Effector CD4-positive, alpha-beta T cell (primary cell): ENCODE measurements around the gene POLR1H.

Experiments
- DNase-seq: peaks from one replicate; pipeline ENCODE4 v3.0.0-alpha.2; 2020

Gene POLR1H

DNA sequence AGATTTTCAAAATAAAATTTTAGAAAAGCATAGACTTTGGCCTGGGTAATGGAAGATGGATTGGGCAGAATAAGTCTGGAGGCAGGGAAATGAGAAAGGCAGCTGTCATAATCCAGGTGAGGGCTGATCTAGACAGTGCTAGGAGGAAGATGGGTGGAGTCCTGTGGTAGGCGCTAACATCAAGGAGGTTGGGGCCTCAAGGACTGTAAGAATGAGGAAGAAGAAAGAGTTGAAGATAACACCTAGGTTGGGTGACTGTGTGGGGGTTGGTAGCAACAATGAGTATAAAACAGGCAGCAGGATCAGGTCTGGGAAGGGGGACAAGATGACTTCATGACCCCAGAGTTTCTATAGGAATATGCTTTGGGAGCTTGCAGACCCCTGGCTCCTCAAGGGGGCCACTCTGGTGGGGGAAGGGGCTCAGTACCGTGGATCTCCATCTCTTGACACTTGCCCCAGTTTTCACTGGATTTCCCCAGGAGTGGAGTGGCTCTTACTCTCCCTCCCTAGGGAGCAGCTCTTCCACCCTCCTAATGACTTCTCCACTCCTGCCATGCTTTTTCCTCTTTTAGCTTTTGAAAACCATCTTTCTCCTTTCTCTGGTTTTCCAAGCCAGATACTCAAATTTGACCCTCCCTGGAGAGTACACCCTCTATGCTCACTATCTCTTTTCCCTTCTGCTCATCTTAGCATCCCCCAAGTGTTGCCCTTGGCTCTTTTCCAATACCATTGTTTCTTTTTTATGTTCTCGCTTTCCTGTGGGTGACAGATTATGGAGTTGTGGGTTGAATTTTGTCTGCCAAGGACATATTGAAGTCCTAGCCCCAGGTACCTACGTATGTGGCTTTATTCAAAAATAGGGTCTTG is 37.1 kb downstream of the POLR1H start:
- no peak for DNase-seq

DNA sequence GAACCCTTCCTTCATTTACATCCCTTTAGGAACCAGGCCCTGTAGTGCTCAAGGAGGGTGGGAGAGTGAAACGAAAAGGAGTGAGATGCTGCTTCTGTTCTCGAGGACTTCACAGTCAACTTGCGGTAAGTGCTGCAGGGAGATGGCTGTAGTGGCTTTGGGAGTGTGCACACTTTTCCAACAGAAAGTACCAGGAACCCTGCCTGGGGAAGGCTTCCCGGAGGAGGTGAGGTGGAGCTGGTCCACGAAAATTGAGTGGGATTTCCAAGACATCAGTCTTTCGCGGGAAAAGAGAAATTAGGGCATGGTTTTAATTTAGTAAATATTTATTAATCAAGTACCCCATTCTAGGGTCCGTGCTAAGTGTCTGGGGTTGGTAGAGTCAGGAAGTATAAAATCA is 39.1 kb downstream of the POLR1H start:
- no peak for DNase-seq

- no peak for DNase-seq
Measured at GRCh38 chr6:30100585-30101443, 39.7 kb downstream of the POLR1H start.

GRCh38 chr6:30101444-30102413 is 40.7 kb downstream of the POLR1H start:
- peak; percentile 53 for DNase-seq

DNA sequence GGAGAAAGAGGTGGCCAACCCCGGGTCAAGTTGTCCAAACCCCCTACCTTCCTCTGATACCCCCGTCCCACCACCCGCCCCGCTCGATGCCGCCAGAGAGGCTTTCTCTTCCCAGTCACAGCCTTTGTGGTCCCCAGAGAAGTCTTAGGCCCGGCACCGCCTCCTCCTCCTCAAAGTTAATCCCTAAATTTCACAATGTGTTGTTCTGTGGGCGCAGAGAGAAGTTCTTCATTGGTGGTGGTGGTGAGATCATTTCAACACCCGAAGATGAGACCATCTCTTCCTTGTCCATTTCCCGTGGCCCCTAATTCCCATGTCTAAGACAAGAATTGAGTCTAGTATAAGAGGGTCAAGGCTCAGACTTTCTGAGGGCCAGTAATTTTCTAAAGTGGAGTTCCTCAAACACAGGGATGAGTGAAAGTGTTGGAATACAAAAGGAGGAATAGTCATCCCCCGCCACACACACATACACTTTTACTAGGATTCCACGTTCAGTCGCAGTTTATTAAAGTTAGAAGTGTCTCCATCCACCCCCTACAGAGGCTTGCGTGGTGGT is 41.4 kb downstream of the POLR1H start:
- no peak for DNase-seq

DNA sequence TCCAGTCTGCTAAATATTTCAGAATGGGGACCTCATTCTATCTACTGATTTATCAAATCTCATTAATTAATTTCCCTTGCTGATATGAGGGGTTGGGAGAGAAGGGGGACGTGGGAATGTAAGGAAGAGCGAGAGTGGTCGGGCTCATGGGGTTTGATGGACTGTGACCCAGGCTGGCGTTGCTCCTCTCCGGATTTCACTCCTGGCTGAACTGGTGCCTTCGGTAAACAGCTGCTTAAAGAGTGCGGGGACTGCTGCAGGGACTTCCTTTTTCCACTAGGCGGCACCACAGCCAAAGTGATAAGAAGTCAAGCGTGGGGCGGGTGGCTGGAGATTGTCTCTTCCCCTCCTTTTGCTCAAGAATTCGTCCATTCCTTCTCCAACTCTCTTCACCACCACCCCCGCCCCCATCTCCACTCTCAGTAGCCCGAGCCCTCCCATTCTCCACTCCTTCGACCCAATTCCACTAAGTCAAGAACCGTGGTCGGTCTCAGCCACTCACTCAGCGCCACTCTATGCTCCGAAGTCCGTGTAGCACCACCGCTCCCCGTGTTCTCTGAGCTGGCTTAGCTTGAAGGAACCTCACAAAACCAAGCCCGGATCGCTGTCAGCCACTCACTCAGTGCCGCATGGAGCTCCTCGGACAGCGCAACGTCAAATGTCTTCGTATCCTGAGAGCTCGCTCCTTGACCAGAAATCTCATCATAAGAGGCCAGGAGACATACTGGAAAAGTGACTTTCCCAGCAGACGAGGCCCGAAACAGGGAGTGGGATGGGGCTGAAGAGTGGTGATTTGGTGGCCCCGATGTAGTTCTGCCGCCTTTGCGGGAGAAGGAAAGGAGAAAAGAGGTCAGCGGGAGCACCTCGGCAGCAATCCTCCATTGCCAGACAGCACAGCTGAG is 42.2 kb downstream of the POLR1H start:
- peak; percentile 75 for DNase-seq

DNA sequence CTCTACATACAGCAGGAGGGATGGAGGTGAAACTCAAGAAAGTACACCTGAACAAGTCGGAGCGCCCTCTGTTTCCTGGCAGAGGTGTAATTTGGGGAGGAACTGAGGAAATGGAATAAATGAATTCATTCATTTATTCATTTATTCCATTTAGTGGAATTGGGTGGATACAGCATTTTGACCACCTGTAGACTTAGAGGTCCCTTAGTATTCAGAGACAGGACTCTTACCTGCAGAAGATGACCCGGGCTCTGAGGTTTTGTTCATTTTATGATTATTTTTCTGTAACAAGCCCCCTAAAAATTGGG is 42.8 kb downstream of the POLR1H start:
- DNase-seq: no peak

DNA sequence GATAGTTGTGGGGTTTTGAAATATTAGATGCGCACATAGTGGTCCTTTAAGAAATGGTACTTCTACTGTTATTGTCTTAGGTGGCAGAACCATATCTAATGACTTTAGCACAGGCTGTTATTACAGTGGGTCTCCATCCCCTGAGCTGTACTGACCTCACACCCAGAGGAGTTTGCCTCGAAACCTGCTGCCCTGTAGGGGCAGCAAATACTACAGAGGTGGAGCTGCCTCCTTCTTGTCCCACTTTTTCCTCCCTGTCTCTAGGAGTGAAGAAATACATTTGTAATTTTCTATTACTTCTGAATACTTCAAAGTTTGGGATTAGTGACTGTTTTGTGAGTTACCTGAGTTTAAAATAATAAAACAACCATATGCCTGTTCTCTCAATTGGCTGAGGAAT is 43.6 kb downstream of the POLR1H start:
- DNase-seq: no peak

DNA sequence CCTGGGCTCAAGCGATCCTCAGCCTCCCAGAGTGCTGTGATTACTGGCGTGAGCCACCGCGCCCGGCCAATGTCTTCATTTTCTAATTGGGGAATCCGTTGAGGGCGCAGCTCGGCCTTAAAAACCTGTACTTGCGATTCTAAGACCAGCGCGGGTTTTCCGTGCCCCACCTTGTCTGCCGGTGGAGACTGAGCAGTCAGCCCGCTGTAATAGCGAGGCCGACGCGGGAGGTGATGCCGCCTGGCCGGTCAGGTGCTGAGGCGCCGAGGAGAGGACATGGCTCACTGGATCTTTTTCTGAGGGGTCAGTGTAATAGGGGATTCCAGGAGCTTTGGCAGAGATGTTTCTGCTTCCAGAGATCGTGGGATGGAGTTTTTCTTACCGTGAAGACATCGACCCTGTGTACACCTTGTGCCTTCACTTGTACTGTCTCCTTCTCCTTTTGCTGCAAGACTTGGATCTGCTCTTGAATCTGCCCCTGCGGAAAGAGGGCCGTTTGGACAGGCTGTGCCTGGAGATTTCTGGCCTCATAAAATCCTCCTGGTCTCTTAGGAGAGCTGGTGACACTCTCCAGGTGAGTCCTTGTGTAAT is 50.3 kb downstream of the POLR1H start:
- no peak for DNase-seq

- DNase-seq: no peak
Measured at GRCh38 chr6:30112402-30112994, 51.4 kb downstream of the POLR1H start.

DNA sequence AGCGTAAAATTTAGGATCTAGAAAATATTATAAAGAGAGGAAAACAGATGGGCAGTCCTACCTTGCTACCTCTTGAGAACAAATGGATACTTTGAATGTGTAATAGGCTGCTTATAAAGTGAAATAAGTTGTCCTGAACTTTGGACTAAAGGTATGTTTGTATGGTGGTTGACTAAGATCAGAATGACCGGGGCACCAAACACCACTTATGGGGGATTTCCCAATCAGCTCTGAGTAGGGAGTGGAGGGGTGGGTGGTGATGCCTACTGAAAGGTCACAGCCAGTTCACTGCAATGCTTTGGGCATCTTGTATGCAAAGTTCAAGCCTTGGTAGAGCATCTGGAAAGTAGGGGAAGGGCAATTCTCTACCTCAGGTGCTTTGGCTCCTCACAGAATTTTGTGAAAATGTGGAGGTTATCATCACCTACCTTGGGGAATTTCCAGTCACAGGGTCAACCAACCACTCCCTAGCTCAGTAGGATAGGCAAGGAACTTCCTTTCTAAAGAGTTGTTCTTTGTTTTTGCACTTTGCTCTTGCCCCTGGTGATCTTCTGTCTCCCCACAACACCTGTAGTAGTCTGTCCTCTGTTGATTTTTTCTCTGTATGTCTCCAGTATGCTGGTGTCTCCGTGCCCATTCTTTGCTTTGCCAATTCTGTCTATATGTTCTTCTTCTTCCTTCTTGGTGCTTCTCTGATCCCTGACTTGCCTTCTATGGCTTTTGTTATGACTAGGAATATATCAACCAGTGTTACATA is 52.1 kb downstream of the POLR1H start, which contains the start of gene TRIM31:
TRIM31 (minus strand) TSS at position 88 of the 757 bp plus-strand sequence. CDS start 285 bp downstream, outside the sequence.
- DNase-seq: no peak

DNA sequence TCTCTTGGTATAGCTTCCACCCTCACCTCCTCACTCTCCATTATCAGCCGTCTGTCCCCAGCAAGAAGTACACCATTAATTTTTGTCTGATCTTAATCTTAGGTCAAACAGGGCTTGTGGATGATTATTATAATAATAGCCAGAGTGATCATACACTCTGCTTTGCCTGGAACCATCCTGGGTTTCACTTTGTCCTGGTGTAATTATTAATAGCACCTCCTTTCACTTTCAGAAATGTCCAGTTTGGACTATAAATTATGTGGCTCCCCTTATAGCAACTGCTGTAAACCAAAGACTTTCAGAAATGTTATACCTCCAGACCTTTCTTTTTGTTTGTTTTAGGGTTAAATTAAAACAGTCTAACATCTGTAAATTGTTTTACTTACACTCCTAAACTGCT is 52.8 kb downstream of the POLR1H start:
- no peak for DNase-seq
